IPS DF 4.7 (cell line): ENCODE data around the gene ZNF891.

Experiments used
- DNase-seq: peaks from one replicate; pipeline ENCODE4 v3.0.0-alpha.2; 2013; ENCODE audit warnings: low spot score; ENCODE audit errors: extremely low read depth

The ZNF891 gene

DNA sequence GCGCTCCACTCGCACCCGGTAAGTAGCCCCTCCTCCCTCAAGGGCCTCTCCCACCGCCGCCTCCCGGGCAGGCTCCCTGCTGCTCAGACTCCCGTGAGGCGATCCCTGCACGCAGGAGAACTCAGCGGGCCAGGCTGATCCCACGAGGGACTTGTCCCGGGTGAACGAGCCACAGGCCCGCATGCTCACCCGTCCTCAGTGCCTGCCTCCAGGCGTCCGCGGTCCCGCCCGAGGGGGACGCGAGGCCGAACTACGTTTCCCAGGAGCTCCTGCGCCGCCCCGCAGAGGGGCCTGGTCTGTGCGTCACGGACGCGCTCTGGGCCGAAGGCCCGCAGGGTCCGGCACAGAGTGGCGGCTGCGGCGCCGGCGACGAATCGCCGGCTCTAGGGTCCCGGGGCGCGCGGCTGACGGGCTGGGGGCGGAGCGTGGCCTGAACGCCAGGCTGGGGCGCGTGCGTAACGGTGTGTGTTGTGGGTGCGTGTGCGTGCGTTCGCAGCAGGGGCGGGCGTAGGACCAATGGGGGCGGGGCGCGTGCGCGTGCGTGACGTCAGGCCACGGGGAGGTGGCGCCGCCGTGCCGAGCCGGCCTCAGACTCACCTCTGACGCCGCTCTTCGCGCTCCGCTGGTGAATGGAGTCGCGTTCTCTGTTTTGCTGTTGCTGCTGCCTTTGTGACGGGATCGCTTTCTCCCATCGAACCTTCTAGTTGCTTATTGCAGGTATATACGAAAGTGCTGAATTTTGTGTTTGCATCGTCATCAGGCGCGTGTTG is at the start of gene ZNF891, which contains the start of gene ZNF10:
ZNF891 (minus strand) TSS at position 237 of the 770 bp plus-strand sequence. CDS start 8,356 bp downstream, outside the sequence.
ZNF10 (plus strand) TSS at position 590 of the 770 bp plus-strand sequence. CDS start 13,866 bp downstream, outside the sequence.
- DNase-seq: peak; percentile 68

DNA sequence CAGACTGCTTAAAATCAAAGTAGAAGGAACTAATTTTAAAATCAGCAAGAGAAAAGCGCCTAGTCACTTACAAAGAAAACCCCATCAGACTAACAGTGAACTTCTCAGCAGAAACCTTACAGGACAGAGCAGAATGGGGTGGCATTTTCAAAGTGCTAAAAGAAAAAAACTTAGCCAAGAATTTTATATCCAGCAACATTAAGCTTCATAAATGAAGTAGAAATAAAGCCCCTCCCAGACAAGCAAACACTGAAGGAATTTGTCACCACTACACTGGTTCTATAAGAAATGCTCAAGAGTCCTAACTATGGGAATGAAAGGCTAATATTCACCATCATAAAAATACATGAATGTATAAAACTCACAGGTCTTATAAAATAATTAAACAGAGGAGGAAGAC is 44.8 kb upstream of the ZNF891 start:
- DNase-seq: no peak

DNA sequence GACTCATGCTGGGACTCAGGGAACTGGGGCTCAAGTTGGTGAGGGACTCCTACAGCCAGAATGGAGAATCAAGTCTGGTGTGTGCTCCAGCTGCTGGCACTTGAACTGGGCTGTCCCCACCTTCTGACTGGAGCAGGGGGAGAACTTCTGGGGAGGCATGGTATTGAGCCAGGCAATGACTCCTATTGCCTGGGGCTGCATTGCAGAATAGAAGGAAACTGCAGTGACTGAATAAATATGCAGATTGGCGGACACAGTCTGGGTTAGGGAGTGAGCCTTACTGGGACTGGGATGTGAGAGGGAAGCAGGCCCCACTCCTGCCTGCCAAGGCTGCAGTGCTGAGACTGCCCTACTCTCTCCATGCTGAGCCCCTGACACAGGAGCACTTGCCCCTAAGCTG is 42.4 kb upstream of the ZNF891 start:
- DNase-seq: no peak

DNA sequence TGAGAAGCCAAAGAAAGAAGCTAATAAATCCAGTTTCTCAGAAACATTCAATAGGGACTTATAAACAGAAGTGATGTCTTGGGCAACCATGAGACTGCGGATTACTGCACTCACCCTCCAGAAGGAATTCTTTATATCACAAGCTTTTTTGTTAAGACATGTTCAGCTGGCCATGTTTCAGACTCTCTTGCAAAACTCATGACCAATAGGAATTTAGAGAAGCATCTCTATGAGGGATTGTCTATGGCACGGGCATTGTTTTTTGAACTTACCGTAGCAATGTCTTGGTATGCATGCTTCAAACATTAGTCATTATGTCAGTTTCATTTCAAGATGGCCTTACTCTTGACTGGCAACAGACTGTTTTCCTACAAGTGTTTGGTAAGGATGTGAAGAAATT is 35.7 kb upstream of the ZNF891 start:
- no peak for DNase-seq

DNA sequence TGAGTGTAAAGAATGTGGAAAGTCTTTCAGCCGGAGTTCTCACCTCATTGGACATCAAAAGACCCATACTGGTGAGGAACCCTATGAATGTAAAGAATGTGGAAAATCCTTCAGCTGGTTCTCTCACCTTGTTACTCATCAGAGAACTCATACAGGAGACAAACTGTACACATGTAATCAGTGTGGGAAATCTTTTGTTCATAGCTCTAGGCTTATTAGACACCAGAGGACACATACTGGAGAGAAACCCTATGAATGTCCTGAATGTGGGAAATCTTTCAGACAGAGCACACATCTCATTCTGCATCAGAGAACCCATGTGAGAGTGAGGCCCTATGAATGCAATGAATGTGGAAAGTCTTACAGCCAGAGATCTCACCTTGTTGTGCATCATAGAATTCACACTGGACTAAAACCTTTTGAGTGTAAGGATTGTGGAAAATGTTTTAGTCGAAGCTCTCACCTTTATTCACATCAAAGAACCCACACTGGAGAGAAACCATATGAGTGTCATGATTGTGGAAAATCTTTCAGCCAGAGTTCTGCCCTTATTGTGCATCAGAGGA is 26.1 kb upstream of the ZNF891 start:
- no peak for DNase-seq

DNA sequence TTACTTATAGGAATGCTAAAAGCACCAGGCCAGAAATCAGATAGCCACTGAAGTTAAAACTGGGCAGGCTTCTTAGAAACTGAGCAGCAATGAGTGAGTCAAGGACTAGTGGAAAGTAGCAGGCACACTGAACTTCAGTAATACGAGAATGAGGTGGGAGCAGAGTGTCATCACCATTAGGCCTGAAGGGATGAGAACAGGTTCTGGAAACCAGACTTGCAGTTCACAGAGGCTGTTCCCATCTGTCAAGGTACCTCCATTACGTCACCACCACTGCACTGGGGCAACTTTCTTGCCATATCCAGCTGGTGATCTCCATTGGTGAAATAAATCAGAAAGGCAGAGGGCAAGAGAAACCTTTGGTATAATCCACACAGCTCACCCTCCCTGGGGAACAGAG is 15.9 kb upstream of the ZNF891 start:
- DNase-seq: no peak

DNA sequence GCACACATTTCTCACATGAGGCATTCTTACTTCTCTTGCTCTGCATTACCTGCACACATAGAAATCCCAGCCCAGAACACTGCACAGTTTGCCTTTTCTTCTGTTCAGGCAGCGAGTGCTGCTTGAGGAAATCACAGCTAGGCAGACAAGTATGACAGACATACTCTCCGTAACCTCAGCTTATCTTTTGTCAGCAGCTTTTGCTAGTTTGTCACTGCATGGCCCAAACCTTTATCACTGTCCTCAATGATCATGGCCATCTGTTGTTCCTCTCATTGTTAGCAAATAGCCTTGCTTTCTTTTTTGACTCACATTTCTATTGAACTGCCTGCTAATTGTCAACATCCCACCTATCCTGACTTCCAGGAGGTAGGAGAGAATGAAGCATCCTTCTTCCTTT is 5.7 kb upstream of the ZNF891 start:
- no peak for DNase-seq

DNA sequence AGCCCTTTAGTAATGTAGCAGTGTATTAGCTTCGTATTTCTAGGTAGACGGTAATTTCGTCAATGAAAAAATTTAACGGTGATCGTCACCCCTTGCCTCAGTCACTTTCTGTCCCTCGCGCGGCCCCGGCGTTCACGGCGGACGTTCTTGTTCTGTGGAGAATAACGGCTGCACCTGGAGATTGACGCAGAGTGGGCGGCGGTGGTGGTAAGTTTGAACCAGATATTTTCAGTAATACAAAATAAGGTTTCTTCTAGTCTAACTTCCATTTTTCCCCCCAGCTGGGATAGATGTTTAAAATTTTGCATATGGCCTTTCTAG is 694 bp upstream of the ZNF891 start:
- DNase-seq: no peak

DNA sequence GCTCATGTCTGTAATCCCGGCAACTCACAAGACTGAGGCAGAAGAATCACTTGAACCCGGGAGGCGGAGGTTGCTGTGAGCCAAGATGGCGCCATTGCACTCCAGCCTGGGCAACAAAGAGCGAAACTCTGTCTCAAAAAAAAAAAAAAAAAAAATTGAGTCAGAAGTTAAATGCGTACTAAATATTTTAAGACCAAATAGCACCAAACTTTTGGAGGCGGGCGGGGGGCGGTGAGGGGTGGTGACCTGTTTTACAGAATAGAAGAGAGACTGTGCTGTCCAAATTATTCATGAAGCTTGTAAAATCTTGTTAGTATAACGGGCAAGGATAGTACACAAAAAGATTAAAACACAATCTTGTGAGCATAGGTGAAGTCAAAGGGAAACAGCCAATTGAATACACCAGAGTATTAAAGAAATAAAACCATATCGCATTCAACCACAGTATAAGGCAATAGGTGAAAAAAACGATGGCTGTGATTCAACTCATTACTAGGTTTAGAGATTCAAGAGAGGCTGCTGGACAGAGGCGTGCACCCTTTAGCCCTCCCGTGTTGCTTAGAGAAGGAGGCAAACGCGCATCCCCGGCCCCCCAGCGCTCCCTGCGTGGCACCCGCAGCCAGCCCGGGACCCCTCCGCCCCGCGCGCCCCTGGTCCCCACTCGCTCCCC is 571 bp downstream of the ZNF891 start:
- no peak for DNase-seq

DNA sequence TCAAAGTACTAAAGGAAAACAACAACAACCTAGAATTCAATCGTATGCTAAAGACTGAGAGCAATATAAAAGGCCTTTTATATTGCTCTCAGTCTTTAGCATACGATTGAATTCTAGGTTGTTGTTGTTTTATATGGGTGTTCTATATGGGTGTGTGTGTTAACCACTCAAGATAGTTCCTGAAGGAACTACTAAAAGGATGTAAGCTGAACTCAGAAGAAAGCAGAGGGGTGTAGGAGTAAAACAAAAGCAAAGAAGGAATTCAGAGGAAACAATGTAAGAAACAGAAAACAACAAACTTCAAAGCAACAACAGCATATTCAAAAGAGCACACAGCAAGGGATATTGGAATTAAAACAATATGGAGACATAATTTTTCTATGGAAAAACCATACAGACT is 5.4 kb downstream of the ZNF891 start:
- no peak for DNase-seq

DNA sequence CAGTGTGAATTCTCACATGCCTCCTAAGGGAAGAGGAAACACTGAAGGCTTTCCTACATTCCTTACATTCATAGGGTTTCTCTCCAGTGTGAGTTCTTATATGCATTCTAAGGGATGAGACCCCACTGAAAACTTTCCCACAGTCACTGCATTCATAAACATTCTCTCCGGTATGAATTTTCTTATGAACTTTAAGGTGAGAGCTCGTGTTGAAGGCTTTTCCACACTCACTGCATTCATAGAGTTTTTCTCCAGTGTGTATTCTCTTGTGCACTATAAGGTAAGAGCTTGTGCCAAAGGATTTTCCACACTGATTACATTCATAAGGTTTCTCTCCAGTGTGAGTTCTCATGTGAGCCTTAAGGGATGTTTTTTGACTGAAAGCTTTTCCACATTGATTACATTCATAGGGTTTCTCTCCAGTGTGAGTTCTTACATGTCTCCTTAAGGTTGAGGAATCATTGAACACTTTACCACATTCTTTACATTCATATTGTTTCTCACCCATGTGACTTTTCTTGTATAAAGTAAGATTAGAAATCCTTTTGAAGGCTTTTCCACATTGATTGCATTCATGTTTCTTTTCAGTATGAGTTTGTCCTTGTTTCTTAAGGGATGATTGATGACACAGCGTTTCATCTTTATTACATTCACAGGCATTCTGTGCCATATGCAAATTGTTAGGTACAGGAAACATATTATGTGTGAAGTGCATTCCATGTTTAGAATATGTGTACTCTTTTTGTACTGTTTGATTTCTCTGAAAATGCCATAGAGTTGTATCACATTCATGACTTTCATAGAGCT is 9.5 kb downstream of the ZNF891 start:
- no peak for DNase-seq

DNA sequence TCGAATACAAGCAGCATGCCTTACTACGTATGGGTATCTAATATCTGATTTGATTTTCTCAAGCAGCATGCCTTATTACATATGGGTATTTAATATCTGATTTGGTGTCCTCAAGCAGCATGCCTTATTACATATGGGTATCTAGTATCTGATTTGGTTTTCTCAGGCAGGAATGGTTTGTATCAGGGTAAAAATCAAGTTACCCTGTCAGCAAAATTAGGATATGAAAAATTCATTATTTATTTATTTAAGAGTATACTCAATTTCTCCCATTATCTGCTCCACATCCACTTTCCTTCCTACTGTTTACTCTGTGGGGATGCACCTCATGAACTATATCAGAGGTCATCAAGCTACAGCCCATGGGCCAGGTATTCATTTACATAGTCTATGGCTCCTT is 21.9 kb downstream of the ZNF891 start:
- no peak for DNase-seq

DNA sequence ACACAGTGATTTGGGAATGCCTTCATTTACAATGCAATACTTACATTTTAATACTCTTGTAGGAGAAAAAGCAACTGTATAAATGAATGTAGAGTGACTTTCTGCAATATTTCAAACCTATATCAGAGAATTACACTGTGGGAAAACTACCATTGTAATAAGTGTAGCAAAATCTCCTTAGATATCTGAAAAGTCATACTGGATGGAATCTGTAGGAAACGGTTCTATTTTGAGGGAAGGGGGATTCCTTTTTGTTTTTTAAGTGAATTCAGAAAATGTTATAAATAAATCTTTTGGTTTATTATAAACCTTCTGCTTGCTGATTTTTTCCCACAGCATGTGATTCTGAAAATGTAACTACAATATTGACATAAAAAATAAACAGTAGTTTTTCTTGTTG is 23.0 kb downstream of the ZNF891 start:
- no peak for DNase-seq

DNA sequence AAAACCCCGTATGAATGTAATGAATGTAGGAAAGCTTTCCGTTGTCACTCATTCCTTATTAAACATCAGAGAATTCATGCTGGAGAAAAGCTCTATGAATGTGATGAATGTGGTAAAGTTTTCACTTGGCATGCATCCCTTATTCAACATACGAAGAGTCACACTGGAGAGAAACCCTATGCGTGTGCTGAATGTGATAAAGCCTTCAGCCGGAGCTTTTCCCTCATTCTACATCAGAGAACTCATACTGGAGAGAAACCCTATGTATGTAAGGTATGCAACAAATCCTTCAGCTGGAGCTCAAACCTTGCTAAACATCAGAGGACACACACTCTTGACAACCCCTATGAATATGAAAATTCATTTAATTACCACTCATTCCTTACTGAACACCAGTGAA is 23.8 kb downstream of the ZNF891 start:
- DNase-seq: no peak

DNA sequence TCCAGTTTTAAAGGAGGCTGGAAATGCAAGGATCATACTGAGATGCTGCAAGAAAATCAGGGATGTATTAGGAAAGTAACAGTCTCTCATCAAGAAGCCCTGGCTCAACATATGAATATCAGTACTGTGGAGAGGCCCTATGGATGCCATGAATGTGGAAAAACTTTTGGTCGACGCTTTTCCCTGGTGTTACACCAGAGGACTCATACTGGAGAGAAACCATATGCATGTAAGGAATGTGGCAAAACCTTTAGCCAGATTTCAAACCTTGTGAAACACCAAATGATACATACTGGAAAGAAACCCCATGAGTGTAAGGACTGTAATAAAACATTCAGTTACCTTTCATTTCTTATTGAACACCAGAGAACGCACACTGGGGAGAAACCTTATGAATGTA is 24.5 kb downstream of the ZNF891 start:
- DNase-seq: no peak

DNA sequence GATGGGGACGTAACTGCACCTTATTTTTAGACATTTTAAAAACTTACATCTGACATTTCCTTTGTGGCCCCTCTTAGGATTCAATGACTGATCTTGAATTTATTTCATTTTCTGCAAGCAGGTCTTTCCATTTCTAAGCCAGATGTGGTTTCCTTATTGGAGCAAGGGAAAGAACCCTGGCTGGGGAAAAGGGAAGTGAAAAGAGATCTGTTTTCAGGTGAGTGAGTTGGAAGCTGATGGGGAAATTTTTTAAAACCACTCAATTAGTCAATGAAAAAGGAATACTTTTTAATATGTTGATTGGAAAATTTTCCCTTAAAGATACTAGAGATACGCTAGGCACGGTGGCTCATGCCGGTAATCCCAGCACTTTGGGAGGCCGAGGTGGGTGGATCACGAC is 46.7 kb downstream of the ZNF891 start:
- no peak for DNase-seq

DNA sequence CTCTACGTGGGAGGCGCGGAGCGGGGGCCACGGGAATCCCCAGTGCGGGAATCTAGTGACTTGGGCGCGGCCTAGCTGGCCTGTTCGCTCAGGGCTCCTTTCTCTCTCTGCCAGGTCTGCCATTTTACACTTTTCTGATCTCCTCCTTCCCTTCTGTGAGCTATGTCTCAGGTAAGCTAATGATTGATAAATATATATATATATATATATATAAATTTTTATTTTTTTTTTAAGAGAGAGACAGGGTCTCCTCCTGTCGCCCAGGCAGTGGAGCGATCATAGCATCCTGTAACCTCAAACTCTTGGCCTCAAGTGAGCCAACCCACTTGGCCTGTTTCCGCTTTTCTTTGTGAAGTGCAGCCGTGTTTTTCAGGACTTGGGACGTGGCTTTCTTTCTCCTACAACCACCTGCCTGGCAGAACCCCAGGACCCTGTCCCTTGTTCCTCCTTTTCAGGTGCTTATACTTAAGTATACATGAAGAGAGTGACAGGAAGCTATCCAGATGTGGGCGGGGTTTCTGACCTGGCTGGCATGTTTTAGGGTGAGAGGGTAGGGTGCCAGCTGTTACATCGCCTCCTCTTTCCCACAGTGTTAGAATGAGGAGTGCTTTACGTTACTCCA is 48.8 kb downstream of the ZNF891 start:
- no peak for DNase-seq

DNA sequence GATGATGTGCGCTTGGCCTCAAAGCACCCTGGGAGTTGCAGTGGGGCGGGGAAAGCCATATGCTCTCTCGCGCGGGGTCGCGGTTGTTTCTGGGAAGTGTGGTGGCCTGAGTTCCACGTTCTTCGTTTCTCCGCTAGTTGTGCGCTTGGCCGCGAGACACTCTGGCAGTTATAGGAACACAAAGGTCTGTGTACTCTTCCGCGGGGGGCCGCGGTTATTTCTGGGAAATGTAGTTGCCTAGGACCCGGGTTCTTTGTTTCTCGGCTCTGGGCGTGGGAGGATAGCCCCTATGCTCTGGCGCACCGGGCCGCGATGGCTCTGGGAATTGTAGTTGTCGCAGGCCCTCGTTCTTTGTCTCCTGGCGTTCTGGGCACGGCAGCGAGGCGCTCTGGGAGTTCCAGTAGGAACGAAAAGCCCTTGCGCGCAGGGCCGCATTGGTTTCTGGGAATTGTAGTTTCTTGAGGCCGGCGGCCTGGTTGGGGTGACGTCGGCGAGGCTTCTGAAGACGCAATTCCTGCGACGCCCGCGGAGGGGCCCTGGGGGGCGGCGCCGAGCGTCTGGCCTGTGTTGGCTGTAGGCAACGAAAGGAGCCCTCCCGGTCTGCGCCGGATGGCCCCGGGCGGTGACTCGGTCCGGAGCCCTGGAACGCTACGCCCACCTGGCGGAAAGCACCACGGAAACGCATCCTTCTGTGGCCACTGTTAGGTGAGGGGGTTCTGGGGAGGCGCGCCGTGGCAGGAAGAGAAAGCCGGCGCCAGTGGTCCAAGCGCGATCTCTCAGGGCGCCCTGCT is 49.5 kb downstream of the ZNF891 start, which contains the start of gene ZNF140:
ZNF140 (plus strand) TSS at position 556 of the 791 bp plus-strand sequence. CDS start 398 bp downstream, outside the sequence.
- peak; percentile 94 for DNase-seq

DNA sequence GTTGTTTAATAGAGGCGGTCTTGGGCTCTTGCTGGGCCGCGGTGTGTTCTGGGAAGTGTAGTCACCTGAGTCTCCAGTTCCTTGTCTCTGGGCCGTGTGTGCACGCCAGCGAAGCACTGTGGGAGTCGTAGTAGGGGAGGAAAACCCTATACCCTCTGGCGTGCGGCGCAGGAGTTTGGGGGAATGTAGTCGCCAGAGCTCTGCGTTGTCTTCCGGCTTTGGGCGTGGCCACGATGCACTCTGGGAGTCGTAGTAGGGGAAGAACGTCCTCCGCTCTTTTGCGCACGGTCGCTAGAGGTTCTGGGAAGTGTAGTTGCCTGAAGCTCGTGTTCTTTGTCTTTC is 50.1 kb downstream of the ZNF891 start:
- peak; percentile 99 for DNase-seq

DNA sequence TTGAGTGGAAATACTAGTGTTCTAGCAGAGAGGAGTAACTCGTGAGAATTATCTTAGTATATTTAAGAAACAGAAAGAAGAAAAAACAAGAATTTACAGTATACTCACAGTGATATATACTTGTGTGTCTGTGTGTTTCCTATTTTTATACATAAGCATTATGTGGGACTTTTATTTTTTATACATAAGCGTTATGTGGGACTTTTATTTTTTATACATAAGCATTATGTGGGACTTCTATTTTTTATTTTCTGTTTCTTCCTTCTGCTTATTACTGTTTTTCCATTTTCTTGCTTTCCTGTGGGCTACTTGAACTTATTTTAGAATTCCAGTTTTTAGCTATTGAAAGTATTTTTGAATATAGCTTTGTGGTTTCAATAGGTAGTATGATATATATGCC is 56.2 kb downstream of the ZNF891 start:
- DNase-seq: no peak

DNA sequence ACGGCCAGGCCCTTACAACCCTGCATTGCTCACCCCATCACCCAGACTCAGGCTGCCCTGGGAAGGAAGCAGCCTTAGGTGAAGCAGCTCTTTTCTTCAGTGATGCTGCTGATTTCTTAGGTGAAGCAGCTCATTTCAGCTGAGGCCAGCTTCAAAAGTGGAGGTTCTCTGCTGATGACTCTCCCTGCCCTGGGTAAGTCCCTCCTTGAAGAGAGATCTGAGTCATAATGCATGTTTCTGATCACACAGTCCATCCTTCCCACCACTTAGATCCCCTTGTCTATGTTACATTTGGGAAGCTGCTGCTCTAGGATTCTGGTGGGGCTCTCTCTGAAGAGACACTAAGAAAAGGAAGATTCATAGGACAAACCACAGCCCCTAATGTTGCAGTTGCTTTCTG is 66.5 kb downstream of the ZNF891 start:
- DNase-seq: no peak
